HG03060 (cell line): ENCODE results near the gene CPNE4.
"Not testable (repeated sequence)": the region's sequence is repeated elsewhere in the genome, so short reads cannot be mapped to it uniquely, and the experiment has no call there.

ENCODE experiments used
- ATAC-seq: cut with Tn5 transposase; IDR thresholded peaks from one replicate; pipeline ENCODE4 v1.9.1; 2021; ENCODE audit warnings: low read depth, moderate number of reproducible peaks; ENCODE audit not compliant: unreplicated experiment

The CPNE4 gene

DNA sequence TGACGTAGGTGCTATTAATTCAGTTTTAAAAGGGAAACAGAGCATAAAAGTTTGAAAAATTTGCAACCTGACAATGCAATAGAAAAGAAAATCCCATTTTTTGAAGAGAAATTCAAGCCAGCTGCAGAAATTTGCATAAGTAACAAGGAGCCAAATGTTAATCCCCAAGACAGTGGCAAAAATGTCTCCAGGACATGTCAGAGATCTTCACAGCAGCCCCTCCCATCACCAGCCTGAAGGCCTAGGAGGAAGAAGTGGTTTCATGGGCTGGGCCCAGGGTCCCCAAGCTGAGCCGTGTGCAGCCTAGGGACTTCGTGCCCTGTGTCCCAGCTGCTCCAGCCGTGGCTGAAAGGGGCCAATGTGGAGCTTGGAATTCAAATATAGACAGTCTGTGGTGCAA lies 148.9 kb downstream of the CPNE4 start:
- ATAC-seq = not testable (repeated sequence)

DNA sequence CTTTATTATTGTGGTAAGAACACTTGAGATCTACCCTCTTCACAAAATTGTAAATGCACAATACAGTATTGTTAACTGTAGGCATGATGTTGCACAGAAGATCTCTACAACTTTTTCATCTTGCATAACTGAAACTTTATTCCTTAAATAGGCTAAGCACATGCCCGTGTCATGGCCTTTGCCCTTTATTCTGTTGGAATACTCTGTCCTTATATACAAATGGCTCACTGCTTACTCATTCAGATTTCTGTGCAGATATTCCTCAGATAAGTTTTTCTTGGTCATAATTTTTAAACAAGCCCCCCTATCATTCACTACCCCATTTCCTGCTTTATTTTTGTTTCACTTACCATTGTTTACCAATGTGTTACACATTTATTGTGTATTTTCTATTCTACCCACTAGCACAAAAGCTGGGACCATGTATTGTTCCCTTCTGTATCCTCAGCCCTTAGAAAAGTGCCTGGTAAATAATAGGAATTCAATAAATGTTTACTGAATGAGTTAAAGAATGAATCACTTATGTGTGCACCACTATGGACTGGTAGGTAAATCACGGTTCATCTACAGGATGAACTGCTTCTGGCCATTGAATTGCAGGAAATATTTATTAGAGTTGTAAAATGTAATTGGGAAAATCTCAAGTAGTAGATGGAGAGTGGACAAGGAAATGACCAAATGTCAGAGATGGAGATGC lies 151.0 kb downstream of the CPNE4 start:
- no peak for ATAC-seq

GRCh38 chr3:131883086-131883485 lies 151.7 kb downstream of the CPNE4 start:
- no peak for ATAC-seq

DNA sequence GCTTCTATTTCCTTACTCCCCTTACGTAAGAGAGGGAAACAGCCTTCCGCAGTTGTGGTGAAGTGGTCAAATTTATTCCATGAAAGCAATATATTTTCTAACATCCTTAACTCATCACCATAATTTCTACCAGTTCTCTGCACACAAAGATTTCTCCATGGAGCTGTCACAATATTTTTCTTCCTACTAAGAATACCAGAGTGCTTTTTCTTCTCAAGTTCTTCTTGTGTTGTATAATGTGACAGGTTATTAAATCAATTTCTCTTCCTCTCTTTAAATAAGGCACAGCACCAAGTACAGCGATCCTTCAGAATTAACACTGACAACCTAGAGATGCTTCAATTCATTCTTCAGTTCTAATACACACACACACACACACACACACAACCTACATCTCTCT lies 153.0 kb downstream of the CPNE4 start:
- ATAC-seq = no peak

DNA sequence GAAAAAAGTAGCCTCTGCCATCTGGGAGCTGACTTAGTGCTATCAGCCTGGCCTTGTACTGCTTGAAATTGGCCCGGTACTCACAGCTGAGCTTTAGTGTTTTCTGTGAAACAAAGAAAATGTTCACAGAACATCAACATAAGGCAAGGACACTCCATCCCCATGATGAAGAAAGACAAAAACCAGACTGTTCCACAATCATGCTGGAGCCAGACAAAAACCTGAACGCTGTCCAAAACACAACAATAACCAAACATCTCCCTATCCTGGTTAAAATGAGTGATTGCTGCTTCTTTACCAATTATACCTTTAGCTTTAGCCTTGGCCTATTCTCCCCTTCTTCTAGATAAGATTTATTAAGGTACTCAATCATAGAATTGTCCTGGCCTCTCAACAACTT lies 153.9 kb downstream of the CPNE4 start:
- no peak for ATAC-seq

GRCh38 chr3:131868203-131868602 lies 166.6 kb downstream of the CPNE4 start:
- no peak for ATAC-seq

DNA sequence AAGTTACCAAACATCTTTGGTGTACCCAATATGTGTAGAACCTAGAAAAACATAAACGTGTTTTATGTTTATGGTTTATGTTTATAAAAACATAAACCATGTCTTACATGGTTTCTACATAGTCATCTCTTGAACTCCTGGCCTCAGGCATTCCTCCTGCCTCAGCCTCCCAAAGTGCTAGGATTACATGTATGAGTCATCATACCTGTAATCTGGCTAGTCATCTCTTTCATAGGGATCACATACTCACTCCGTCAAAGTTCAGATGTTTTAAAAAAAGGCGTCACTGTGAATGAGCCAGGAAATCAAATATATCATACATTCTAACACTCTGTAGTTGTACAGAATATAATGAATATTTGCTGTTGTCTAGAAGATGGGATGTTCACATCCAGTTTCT lies 178.6 kb downstream of the CPNE4 start:
- no peak for ATAC-seq

- no peak for ATAC-seq
Observed at GRCh38 chr3:131850223-131850622, 184.6 kb downstream of the CPNE4 start.

DNA sequence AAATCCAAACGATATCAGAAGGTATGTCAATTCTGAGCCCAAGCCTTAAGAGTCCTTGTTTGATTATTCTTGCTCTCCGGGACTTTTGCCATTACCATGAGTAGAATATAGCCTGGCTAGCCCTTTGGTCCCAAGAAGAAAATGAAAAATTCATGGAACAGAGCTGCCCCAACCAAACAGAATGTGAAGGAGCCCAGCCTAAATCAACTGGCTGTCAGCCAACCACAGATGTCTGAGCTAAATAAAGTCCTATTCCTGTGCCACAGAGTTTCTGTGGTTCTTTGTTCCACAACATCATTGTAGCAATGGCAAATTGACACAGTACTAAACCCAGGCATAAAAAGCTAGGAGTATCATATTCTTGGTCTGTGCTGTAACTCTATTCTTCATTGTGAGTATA lies 185.2 kb downstream of the CPNE4 start:
- ATAC-seq = no peak

- no peak for ATAC-seq
Observed at GRCh38 chr3:131847966-131848510, 186.8 kb downstream of the CPNE4 start.

DNA sequence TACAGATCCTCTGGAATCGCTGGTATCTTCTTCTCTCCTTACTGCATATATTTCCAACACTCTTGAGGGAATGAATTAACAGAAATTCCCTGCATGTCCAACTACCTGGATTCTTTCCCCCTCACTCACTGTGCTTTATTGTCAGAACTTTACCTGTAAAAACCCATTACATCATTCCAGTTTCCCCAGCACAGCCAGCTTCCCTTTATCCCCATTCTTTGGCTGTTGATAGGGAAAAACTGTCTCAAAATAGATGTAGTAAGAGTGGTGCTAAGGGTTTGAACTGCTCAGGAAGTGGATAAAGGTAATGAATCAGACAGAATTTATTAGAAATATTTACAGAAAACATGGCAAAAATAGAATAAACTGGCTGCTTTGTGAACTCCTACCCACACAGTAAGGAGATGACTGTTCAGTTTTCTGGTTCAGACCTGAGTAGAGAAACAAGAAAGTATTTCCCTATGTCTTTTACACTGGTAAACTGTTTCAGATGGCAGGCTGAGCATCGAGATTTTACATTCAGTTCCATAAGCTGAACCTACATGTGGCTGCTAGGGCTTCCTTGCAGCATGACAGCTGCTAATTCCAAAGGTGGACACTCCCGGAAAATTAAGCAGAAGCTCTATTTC lies 188.4 kb downstream of the CPNE4 start:
- no peak for ATAC-seq

DNA sequence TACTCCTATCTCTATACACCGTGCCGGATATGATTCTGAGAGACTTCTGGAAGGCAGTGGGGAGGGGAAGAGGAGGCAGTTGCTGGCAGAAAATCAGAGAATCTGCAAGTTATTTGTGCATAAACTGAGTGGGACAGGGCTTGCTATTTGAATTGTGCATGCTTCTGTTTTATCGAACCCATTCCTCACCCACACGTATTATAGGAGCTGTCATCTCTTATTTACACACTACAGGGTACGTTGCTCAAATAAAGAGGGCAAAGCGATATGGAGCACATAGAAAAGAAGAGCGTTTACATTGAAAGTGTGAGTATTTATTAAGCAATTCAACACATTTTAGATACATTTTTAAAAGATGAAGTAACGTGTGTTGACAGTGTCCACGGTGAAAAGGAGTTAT lies 191.6 kb downstream of the CPNE4 start:
- no peak for ATAC-seq

DNA sequence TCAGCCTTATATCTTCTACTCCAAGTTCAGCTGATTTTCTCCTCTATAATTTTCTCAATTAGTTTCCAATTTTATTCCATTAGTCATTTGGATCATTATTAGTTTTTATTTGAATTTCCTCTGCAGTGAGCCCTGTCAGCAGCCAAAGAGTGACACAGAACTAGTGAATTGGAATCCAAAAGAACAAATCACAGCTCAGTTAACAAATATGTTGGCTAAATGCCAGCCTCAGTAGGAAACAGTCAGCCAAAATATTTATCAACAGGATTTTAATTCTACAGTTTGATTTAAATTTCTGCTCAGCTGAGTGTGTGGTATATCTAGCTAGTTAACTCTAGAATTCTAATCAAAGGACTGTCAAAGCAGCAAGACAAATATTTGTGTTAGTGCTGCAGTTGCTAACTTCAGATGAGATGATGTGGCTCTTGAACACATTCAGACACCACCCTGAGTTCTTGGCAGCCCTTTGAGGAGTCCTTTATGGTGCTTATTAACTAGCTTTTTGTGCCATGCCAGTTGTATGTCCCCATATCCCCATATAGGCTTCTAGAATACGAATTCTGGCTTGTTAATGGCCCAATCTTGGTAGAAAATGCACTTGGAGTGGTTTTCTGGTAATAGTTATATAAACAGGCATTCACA lies 194.5 kb downstream of the CPNE4 start:
- ATAC-seq = no peak

DNA sequence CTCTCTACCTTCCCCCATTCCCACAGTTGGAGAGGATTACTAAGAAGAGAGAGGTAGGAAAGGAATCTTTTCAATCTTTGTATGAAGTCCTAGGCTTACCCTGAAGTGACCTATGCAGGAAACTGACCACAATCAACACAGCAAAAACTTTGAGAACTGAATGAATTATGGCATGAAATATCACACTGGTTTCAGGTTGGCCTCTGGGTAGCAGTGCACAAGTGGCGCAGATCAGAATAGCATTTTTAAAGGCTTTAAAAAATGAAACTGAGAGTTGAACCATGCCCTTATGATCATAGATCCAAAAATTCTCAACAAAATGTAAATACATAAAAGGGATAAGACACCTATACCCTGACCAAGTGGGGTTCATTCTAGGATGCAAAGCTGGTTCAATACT lies 198.9 kb downstream of the CPNE4 start:
- ATAC-seq = no peak

DNA sequence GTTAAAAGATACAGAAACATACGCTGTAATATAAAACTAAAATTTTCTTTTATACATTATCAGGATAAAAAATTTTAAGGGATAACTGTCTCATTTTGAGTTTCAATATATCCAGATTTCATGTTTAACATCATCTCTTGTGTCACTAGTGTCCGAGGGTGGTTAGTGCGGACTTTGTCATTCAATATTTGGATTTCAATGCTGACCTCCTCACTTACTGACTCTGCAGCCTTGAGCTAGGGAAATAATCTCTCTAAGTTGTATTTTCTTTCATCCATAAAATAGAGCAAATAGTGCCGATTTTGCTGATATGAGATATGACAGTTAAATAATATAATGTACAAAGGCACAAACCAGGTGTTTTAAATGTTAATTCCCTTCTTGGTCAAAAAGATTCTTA lies 203.2 kb downstream of the CPNE4 start:
- no peak for ATAC-seq

GRCh38 chr3:131821191-131821762 lies 213.5 kb downstream of the CPNE4 start:
- no peak for ATAC-seq

GRCh38 chr3:131819381-131820055 lies 215.3 kb downstream of the CPNE4 start:
- no peak for ATAC-seq

DNA sequence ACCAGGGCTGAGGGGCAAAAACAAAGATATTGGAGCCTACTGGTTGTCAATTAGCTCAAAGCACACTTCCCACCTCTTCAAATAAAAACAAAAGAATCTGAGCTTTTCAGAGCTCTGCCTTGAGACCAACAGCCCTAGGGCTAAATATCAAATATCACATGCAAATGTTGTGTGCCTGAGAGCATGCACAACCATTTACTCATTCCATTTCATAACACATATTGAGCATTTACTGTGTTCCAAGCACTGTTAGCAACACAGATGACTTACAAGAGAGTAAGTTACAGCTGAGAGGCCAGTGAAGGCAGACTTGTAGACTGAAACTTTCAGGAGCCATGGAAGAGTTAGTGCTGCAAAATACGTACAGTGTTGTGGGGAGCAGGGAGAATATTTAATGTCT lies 222.4 kb downstream of the CPNE4 start:
- no peak for ATAC-seq

GRCh38 chr3:131811481-131811880 lies 223.3 kb downstream of the CPNE4 start:
- no peak for ATAC-seq

DNA sequence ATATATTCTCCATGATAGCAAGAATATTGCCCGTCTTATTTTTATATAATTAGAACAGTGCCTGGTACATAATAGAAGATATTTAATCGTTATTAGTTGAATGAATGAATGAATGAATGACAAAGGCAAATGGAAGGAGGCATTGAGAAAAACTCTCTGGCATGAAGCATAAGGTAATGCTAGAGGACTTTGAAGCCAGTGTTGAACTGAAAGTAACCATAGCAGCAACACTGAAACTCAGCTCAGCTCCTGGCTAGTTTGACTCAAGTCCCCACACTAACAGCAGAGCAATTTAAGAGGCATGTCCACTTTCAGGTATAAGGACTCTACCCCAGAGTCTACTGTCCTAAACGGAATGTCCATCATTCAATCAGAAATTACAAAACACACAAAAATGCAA lies 227.0 kb downstream of the CPNE4 start:
- no peak for ATAC-seq

DNA sequence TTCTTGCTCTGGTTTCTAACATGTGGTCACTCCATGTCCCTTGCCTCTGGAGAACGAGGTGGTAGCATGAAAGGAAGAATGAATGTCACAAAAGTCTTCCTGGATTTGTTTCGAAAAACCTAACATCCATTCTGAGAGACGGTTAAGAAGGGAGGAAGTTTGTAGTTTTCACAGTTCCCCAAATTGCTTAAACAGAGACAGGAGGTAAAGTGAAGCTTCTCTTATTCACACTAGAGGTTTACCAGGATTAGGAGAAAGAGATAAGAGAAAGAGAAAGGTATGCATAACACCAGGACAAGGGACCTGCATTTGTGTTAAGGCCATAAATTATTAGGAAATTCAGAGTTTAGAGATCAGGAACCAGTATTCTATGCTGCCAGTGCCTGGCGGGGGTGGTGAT lies 228.1 kb downstream of the CPNE4 start:
- no peak for ATAC-seq
